Heart left ventricle (tissue), 13 donors: ENCODE measurements around the gene DMKN.

Experiments
- CTCF ChIP-seq, 12 donors: fragments of 200-600 bp; sonication (generic) in 4 of 12; IDR thresholded peaks; one replicate each; pipeline versions ENCODE4 v1.5.0 to v1.8.0; 2018 to 2022; ENCODE audit warnings: antibody characterized with exemption in 12 of 12, mild to moderate bottlenecking in 5 of 12
- POLR2A ChIP-seq, 2 donors: fragments of 450-650 bp; IDR thresholded peaks; one replicate each; pipeline ENCODE4 v1.6.1; 2017; ENCODE audit warnings: antibody characterized with exemption in 2 of 2, mild to moderate bottlenecking in 2 of 2, moderate library complexity in 2 of 2
- donor health status: ischemic (EF 13 %, LVEDD 7.1; RV severe dilation, severe dysfunction).
- donor health status: DM: no; HTN: yes; CAD: no.
- donor health status: DM: no; HTN: no; CAD: no.
- donor health status: ischemic (EF 25% LVEDD 6.9; RV normal size, moderate dysfunction).
- donor health status: ischemic (EF 25% LVEDD 5.7; RV mildly dilated, moderate dysfunction).
- donor health status: ischemic (EF 35%, LVEDD 5.7; RV mildly dilated, moderate dysfunction).
- donor health status: nonischemic (EF 11% LVEDD 7.7; RV severe dilation, severe dysfunction).
- donor health status: DM: yes; HTN: yes; CAD: no.
- donor health status: PGD.
- donor health status: ischemic (EF 29% LVEDD 5.4; RV normal size, mild dysfunction).
- donor health status: nonischemic (EF 23%, LVEDD 6.1; RV moderate dilation, normal function).

DNA sequence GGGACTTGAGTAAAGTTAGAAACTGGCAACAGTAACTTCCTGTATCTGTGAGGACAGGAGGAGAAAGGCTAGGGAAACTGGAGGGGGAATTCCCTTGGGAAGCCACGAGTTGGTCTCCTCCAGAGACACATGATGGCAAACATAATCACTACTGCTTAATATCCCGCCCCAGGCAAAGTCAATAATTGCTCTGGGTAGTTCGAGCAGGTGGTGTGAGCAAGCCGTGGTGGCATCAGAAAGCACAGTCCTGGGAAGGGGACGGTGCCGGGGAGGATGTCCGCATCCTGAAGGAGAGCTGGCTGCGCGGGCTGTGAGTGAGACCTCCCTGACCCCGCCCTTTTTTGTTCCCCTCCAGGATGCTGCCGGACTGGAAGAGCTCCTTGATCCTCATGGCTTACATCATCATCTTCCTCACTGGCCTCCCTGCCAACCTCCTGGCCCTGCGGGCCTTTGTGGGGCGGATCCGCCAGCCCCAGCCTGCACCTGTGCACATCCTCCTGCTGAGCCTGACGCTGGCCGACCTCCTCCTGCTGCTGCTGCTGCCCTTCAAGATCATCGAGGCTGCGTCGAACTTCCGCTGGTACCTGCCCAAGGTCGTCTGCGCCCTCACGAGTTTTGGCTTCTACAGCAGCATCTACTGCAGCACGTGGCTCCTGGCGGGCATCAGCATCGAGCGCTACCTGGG, 63.9 kb downstream of the DMKN start:
- TF ChIP-seq POLR2A (IDR thresholded peaks at IDR 0.05): no peak
- no peak for TF ChIP-seq CTCF (IDR thresholded peaks at IDR 0.05)
